ENCODE measurements around the gene TOGARAM2. TPM values are rescaled to one million over a fixed set of nuclear protein-coding genes. Genes with fewer than 3 reads are reported as not detected.

The TOGARAM2 gene
- polyA plus RNA-seq, 1 donor (not counting 4 experiments of a cell fraction or from before 2014, with no cell fraction given): 0.10 TPM

- no peak overlapping the region for H2AFZ ChIP-seq (ENCODE audit: control insufficient read depth, low read length)
- peaks cover 33 to 53% of the 10 kb centered on the region in 2 experiments for H3K36me3 ChIP-seq (ENCODE audit: control insufficient read depth in 2 of 2, extremely low read depth in 1 of 2, insufficient read depth in 2 of 2, low read length in 2 of 2)
- H3K4me1 ChIP-seq (ENCODE audit: control insufficient read depth, extremely low read depth, insufficient read depth, low read length): no peaks in the 10 kb centered on the region
- no peak overlapping the region for H3K27ac ChIP-seq (ENCODE audit: control insufficient read depth, insufficient read depth, low read length)
- no peak overlapping the region for H3K4me2 ChIP-seq (ENCODE audit: control insufficient read depth, extremely low read depth, insufficient read depth, low read depth, low read length)
- no peaks in the 10 kb centered on the region for H4K20me1 ChIP-seq (ENCODE audit: control insufficient read depth, extremely low read depth, insufficient read depth, low read length)
- no peaks in the 10 kb centered on the region for H3K9me3 ChIP-seq (ENCODE audit: control insufficient read depth, low read depth, low read length)
- peaks cover 6% of the 10 kb centered on the region for H3K79me2 ChIP-seq (ENCODE audit: control insufficient read depth, insufficient read depth, low read length)
- no peaks in the 10 kb centered on the region for H3K27me3 ChIP-seq (ENCODE audit: control insufficient read depth, extremely low read depth, insufficient read depth, low read length)
- no peak overlapping the region for H3K9ac ChIP-seq (ENCODE audit: control insufficient read depth, extremely low read depth, insufficient read depth, low read length)
- dilution Hi-C loops (cut with MboI; ENCODE audit: extremely low pct_ligation_motif_present, low sequenced_read_pairs): no loop called here
- no peaks in the 10 kb centered on the region for H3K9me1 ChIP-seq (ENCODE audit: control insufficient read depth, extremely low read depth, insufficient read depth, low read length)
- TF ChIP-seq CTCF (optimal IDR thresholded peaks at IDR 0.05 in 1 of 3, IDR thresholded peaks at IDR 0.05 in 1 of 3, conservative IDR thresholded peaks at IDR 0.05 in 1 of 3; ENCODE audit: extremely low read depth in 1 of 3, insufficient read depth in 2 of 3, low read length in 3 of 3) (no peak), EZH2 (IDR thresholded peaks at IDR 0.05; ENCODE audit: low read length) (no peak)
- H3K4me3 ChIP-seq (ENCODE audit: control insufficient read depth in 2 of 3, extremely low read depth in 1 of 3, insufficient read depth in 2 of 3, low read depth in 1 of 3, low read length in 3 of 3): no peak overlapping the region
- DNase-seq (ENCODE audit: low read depth, low spot score) (no peak), FAIRE-seq (no peak)
Observed at GRCh38 chr2:28941008-28941407, 40.1 kb upstream of the TOGARAM2 start.

GRCh38 chr2:28944535-28945248 is 36.4 kb upstream of the TOGARAM2 start:
- FAIRE-seq: no peak
- no peaks in the 10 kb centered on the region for H3K27me3 ChIP-seq (ENCODE audit: control insufficient read depth, extremely low read depth, insufficient read depth, low read length)
- peaks cover 6% of the 10 kb centered on the region for H3K79me2 ChIP-seq (ENCODE audit: control insufficient read depth, insufficient read depth, low read length)

More at GRCh38 chr2:28944535-28945248, 36.4 kb upstream of the TOGARAM2 start:
- peaks cover 30 to 64% of the 10 kb centered on the region in 2 experiments for H3K36me3 ChIP-seq (ENCODE audit: control insufficient read depth in 2 of 2, extremely low read depth in 1 of 2, insufficient read depth in 2 of 2, low read length in 2 of 2)
- no peak overlapping the region for H2AFZ ChIP-seq (ENCODE audit: control insufficient read depth, low read length)
- no peak overlapping the region for H3K9ac ChIP-seq (ENCODE audit: control insufficient read depth, extremely low read depth, insufficient read depth, low read length)
- H3K4me3 ChIP-seq (ENCODE audit: control insufficient read depth in 2 of 3, extremely low read depth in 1 of 3, insufficient read depth in 2 of 3, low read depth in 1 of 3, low read length in 3 of 3): no peak overlapping the region
- no peak for DNase-seq (ENCODE audit: low read depth, low spot score)
- TF ChIP-seq CTCF (optimal IDR thresholded peaks at IDR 0.05 in 1 of 3, IDR thresholded peaks at IDR 0.05 in 1 of 3, conservative IDR thresholded peaks at IDR 0.05 in 1 of 3; ENCODE audit: extremely low read depth in 1 of 3, insufficient read depth in 2 of 3, low read length in 3 of 3): no peak
- no peak for TF ChIP-seq EZH2 (IDR thresholded peaks at IDR 0.05; ENCODE audit: low read length)
- no peak overlapping the region for H3K27ac ChIP-seq (ENCODE audit: control insufficient read depth, insufficient read depth, low read length)
- no peaks in the 10 kb centered on the region for H3K9me3 ChIP-seq (ENCODE audit: control insufficient read depth, low read depth, low read length)
- H4K20me1 ChIP-seq (ENCODE audit: control insufficient read depth, extremely low read depth, insufficient read depth, low read length): peaks cover 3% of the 10 kb centered on the region
- H3K4me2 ChIP-seq (ENCODE audit: control insufficient read depth, extremely low read depth, insufficient read depth, low read depth, low read length): no peak overlapping the region
- no peaks in the 10 kb centered on the region for H3K4me1 ChIP-seq (ENCODE audit: control insufficient read depth, extremely low read depth, insufficient read depth, low read length)
- no peaks in the 10 kb centered on the region for H3K9me1 ChIP-seq (ENCODE audit: control insufficient read depth, extremely low read depth, insufficient read depth, low read length)
- dilution Hi-C loops (cut with MboI; ENCODE audit: extremely low pct_ligation_motif_present, low sequenced_read_pairs): no loop called here

All from keratinocyte (primary cell).